ENCODE data around the gene PPARA. TPM values are rescaled to one million over a fixed set of nuclear protein-coding genes. Genes with fewer than 3 reads are reported as not detected.
A peak's percentile ranks its signal among the peaks of the same experiment; 100 is the strongest.
"Not testable (repeated sequence)": the region's sequence is repeated elsewhere in the genome, so short reads cannot be mapped to it uniquely, and the experiment has no call there.

PPARA gene
- total RNA-seq, 2 donors from 2014 or later: 15.4 to 18.7 TPM

DNA sequence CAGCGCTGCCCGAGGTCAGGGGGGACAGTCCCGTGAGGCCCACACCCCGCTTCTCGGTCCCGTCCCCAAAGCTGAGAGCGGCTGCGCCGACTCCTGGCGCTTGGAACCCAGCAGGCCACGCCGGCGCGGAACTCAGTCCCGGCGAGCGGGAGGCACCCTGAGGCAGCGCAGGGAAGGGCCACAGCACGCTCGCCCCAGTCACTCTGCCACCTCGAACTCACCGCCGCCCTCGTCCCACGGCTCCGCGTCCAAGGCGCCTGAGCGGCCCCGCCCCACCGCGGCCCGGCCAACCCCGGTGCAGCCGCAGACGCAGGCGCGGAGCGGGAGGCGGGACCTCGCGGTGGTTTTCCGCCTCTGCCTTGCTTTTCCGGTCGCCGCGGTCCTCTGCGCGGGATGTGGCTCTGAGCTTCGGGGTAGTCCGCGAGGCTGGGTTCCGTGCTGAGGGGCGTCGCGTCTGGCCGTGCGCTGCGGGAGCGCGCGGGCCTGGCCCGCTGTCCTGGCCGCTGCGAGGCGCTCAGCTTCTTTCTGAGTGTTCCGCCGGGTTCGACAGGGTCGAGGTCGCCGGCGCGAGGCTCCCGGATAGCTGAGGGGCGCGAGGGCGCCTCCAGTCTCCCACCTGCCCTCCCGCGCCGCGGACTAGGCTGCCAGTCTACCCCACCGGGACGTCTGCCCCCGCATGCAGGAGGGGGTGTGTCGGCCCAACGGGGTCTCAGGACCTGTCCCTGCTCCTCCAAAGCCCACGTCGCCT, 99.9 kb downstream of the PPARA start, which contains the start of gene CDPF1:
CDPF1 (minus strand) TSS at position 259 of the 748 bp plus-strand sequence. CDS start 2,009 bp downstream, outside the sequence.
- Mint-ChIP-seq H3K4me1 (peaks cover 18% of the 10 kb centered on the region), H3K27ac (peak within 1 kb of the TSS; percentile 80), H3K4me3 (peak within 1 kb of the TSS; percentile 80), H3K36me3 (ENCODE audit: low read depth) (peaks cover 5% of the 10 kb centered on the region), H3K9me3 (no peaks in the 10 kb centered on the region), H3K27me3 (no peaks in the 10 kb centered on the region)
- peak; percentile 87 for ATAC-seq (replicated peaks)

DNA sequence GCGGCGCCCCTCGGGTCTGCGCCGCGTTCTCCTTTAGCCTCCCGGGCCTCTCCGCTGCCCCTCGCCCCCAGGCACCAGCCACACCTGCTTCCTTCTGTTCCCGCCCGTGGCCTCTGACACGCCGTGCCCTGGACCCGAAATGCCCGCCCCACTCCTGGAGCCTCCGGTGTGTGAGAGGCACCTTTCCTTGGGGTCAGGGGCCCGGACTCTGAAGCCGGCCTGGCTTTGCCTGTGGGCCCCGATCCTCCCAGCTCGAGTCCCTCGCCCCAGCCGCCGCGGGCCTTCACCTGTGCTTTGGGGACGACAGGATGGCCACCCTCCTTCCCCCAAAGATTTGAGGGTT, 100.4 kb downstream of the PPARA start:
- peak overlapping the region; percentile 80 for H3K27ac Mint-ChIP-seq
- H3K4me1 Mint-ChIP-seq: peaks cover 18% of the 10 kb centered on the region
- H3K36me3 Mint-ChIP-seq (ENCODE audit: low read depth): peaks cover 5% of the 10 kb centered on the region
- no peak for ATAC-seq (replicated peaks)
- H3K4me3 Mint-ChIP-seq: peak overlapping the region; percentile 80
- no peaks in the 10 kb centered on the region for H3K27me3 Mint-ChIP-seq
- no peaks in the 10 kb centered on the region for H3K9me3 Mint-ChIP-seq

DNA sequence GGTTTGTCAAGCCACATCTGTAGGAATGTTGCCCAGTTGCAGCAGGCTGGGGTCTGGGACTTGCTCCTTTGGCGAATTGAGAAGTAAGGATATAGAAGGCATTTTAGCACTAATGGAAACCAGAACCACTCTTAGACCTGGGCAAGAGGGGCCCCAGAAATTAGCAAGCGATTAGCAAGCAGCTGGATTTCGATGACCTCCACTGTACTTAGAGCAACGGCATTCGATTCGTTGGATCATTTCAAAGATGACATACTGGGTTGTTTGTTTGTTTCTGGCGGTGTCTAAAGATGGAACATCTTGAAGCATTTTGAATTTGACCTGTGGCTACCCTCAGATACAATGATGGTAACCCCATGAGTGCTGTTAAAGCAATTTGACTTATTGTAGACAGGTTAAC, 100.9 kb downstream of the PPARA start:
- Mint-ChIP-seq H3K4me1 (peaks cover 18% of the 10 kb centered on the region), H3K27ac (peak overlapping the region; percentile 80), H3K9me3 (no peaks in the 10 kb centered on the region), H3K4me3 (peak overlapping the region; percentile 80), H3K27me3 (no peaks in the 10 kb centered on the region), H3K36me3 (ENCODE audit: low read depth) (peaks cover 5% of the 10 kb centered on the region)
- ATAC-seq (replicated peaks): no peak

DNA sequence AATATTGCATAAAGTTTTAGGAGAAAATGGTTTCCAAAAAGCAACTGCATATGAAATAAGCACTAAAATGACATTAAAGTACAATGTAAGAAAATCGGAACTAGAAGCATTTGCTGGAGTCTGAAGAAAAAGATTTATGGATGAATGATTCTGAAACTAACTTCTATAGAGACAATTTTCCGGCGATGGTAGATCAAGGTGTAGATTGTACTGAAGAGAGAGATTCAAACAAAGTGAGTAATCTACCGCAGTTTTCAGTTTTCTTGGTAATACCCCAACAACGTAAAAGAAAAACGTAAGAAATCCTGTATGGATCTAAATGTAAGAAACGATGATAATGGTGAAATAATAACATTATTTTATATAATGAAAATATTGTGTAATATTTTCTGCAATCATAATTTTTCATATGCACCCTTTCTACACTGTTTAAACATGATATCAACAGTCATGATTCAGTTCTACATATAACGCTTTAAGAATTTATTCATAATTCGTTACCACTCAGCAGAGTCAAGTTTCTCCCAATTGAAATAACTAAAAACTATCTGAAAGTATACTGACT, 101.6 kb downstream of the PPARA start:
- Mint-ChIP-seq H3K36me3 (ENCODE audit: low read depth) (peaks cover 5% of the 10 kb centered on the region), H3K4me3 (peak overlapping the region; percentile 80), H3K27ac (peak overlapping the region; percentile 80), H3K4me1 (peaks cover 22% of the 10 kb centered on the region), H3K9me3 (no peaks in the 10 kb centered on the region), H3K27me3 (peaks cover 5% of the 10 kb centered on the region)
- ATAC-seq (replicated peaks): peak; percentile 44

DNA sequence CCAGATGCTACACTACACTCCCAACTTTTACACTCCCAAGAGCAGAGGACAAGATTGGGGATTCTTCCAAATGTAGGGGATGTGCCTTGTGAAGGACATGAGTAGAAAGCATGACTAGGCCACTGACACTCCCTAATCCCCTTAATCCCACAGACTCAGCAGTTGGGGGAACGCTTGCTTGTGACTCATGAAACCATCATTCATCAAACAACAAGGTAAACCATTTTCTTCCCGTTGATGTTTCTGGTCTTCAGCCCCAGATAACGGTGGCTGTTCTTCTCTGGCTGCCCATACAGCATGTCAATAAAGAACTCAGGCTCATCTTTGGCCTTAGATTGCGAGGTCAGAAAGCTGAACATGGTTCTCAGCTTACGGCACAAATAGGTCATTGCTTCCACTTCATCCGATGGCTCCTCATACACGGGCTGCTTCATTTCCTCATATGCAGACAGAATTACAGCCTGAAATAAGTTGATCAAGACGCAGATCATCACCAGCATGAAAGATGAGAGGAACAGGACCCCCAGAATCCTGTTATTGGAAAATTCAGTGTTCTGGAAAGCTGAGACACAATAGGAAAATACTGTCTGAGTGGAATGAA, 106.1 kb downstream of the PPARA start:
- Mint-ChIP-seq H3K9me3 (no peaks in the 10 kb centered on the region), H3K36me3 (ENCODE audit: low read depth) (peaks cover 5% of the 10 kb centered on the region), H3K27me3 (peaks cover 36% of the 10 kb centered on the region), H3K4me1 (peaks cover 16% of the 10 kb centered on the region), H3K27ac (no peak overlapping the region), H3K4me3 (no peak overlapping the region)
- ATAC-seq (replicated peaks): peak; percentile 13

DNA sequence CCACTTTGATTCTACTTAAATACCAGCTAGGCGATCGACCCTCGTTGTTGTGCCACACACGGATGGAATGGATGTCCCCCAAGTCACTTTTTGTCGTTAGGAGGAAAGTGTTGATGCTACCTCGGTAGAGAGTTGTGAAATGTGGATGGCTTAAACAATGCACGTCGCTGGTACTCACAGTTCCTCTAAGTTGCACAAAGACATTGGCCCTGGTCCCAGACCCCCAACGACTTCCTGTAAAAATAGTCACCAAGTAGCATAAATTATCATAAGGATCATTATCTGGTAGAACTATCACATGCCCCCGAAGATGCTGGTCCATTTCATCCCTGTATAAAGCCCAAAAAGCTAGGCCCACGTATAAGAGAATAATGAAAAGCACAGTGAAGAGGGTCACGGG, 109.0 kb downstream of the PPARA start:
- H3K27ac Mint-ChIP-seq: no peak overlapping the region
- H3K36me3 Mint-ChIP-seq (ENCODE audit: low read depth): peaks cover under 1% of the 10 kb centered on the region
- H3K9me3 Mint-ChIP-seq: no peaks in the 10 kb centered on the region
- H3K4me3 Mint-ChIP-seq: no peak overlapping the region
- H3K27me3 Mint-ChIP-seq: peaks cover 53% of the 10 kb centered on the region
- no peak for ATAC-seq (replicated peaks)
- peaks cover 11% of the 10 kb centered on the region for H3K4me1 Mint-ChIP-seq

DNA sequence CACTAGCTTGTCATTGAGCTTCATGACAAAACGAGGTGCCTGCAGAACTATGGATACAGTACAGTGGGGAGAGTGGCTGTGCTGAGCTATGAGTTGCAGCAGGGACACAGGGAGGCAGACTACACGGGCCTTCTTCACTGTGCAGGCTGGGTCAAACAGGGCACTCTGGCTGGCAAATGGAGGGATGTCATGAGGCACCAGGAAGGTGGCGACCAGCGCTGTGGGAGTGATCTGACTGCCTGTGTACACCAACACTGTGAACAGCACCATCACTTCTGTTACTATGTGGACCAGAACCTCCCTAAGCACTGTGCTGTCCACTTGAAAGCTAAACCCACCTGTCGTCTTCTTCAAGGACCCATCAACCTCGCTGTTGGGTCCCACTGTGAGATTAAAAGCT, 109.7 kb downstream of the PPARA start:
- Mint-ChIP-seq H3K4me3 (no peak overlapping the region), H3K4me1 (peaks cover 8% of the 10 kb centered on the region), H3K27ac (no peak overlapping the region), H3K27me3 (peaks cover 55% of the 10 kb centered on the region), H3K9me3 (no peaks in the 10 kb centered on the region), H3K36me3 (ENCODE audit: low read depth) (no peaks in the 10 kb centered on the region)
- ATAC-seq (replicated peaks): no peak

DNA sequence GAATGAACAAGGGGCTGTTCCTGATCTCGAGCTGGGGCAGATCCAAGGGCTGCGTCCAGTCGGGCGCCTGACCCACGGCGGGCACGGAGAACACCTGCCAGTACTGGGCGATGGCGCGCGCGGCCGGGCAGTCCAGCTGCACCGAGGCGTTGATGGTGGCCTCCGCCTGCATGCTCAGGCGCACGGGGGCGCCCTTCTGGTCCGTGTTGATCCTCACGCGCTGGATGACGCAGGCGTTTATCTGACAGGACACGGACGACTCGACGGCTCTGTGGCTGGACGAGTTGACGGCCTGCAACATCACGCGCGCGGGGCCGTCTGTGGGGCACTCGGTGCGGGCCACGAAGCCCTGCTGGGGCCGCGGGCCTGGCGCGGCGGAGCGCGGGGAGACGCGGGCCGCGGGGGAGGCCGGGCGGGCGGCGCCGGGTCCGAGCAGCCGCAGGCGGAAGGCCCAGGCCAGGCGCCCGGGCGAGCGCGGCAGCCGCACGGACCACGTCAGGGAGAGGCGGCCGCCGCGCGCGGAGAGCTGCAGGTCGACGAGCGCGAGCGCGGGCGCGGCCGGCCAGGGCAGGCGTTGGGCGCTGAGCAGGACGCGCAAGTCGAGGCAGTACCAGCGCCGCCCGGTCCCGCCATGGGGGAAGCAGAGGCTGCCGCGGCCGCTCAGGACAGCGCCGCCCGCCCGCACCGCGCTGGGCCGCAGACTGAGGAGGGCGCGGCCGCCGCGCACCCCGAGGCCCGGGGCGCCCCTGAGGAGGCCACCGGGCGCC, 112.3 kb downstream of the PPARA start:
- Mint-ChIP-seq H3K9me3 (no peaks in the 10 kb centered on the region), H3K27ac (no peak overlapping the region), H3K36me3 (ENCODE audit: low read depth) (no peaks in the 10 kb centered on the region), H3K4me3 (peak overlapping the region; percentile 19), H3K27me3 (peaks cover 61% of the 10 kb centered on the region), H3K4me1 (peaks cover 3% of the 10 kb centered on the region)
- peak; percentile 85 for ATAC-seq (replicated peaks)

DNA sequence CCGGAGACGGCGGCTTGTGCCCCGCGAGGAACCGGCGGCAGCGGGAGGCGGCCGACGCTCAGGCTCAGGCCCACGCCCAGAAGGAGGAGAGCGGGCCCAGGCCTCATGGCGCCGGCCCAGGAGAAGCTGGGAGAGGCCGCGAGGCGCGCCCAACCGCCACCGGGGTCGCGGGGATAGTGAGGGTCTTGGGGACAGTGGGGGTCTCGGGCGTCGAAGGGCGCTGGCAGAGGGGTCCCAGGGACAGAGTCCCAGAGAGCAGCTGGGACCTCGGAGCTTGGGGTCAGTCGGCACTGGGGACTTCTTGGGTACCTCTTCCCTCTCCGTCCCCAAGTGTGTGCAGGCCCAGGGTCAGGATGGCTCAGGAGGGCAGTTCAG, 112.9 kb downstream of the PPARA start, which contains the start of gene PKDREJ:
PKDREJ (minus strand) TSS at position 128 of the 375 bp plus-strand sequence; CDS start at position 107, 21 bp downstream.
- Mint-ChIP-seq H3K36me3 (ENCODE audit: low read depth) (no peaks in the 10 kb centered on the region), H3K4me3 (peak within 1 kb of the TSS; percentile 61), H3K27me3 (peaks cover 56% of the 10 kb centered on the region), H3K27ac (no peak within 1 kb of the TSS), H3K4me1 (peaks cover 3% of the 10 kb centered on the region), H3K9me3 (no peaks in the 10 kb centered on the region)
- no peak for ATAC-seq (replicated peaks)

DNA sequence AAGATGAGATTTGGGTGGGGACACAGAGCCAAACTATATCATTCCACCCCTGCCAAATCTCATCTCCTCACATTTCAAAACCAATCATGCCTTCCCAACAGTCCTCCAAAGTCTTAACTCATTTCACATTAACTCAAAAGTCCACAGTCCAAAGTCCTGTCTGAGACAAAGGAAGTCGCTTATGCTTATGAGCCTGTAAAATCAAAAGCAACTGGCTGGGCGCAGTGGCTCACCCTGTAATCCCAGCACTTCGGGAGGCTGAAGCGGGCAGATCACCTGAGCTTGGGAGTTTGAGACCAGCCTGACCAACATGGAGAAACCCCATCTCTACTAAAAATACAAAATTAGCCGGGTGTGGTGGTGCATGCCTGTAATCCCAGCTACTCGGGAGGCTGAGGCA, 114.2 kb downstream of the PPARA start:
- H3K27ac Mint-ChIP-seq; H3K4me3 Mint-ChIP-seq; ATAC-seq (replicated peaks); H3K36me3 Mint-ChIP-seq (ENCODE audit: low read depth); H3K9me3 Mint-ChIP-seq; H3K4me1 Mint-ChIP-seq: not testable (repeated sequence)
- H3K27me3 Mint-ChIP-seq: peaks cover 48% of the 10 kb centered on the region

DNA sequence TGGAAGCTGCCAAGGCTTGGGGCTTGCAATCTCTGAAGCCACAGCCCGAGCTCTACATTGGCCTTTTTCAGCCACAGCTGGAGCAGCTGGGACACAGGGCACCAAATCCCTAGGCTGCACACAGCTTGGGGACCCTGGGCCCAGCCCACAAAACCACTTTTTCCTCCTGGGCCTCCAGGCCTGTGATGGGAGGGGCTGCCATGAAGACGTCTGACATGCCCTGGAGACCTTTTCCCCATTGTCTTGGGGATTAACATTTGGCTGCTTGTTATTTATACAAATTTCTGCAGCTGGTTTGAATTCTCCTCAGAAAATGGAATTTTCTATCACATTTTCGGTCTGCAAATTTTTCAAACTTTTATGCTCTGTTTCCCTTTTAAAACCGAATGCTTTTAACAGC, 115.3 kb downstream of the PPARA start:
- ATAC-seq (replicated peaks); H3K9me3 Mint-ChIP-seq; H3K27ac Mint-ChIP-seq; H3K4me3 Mint-ChIP-seq; H3K4me1 Mint-ChIP-seq; H3K36me3 Mint-ChIP-seq (ENCODE audit: low read depth): not testable (repeated sequence)
- peaks cover 39% of the 10 kb centered on the region for H3K27me3 Mint-ChIP-seq

DNA sequence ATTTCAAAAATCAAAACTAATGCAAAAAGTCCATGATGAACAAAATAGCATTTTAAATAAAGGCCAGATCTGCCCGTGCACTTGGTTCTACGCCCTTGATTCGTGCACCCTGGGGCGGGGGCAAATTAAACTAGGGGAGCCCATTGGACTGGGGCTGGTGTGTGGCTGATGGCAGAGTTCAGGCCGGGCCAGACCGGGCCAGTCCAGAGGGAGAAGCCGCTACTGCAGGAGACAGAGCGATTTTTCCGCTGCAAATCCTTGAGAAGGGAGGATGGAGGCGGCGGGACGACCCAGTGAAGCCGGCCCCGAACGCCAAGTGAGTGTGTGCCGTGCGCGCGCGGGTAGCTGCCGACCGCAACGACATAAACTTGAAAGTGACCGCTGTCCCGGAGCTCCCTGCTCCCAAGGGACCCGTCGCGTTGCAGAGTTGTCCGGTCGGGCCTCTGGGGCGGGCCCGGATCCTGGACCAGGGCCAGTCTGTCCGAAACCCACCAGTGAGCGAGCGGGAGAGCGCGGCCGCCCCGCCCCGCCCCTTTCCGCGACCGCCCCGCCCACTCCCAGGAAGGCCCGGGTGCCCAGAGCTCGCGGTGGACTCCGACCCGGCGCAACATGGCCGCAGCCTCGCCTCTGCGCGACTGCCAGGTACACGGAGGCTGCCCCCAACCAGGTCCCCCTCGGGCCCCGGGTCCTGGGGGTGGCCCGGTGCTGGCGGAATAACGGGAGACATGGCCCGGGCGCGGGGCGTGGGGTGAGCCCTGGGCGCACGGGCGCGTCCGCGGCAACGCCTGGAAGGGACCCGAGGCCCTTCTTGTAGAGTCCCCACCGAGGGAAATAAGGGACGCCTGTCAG, 117.3 kb downstream of the PPARA start, which contains the start of gene TTC38:
TTC38 (plus strand) TSS at position 578 of the 849 bp plus-strand sequence; CDS start at position 610, 32 bp downstream.
- peak; percentile 94 for ATAC-seq (replicated peaks)
- Mint-ChIP-seq H3K36me3 (ENCODE audit: low read depth) (no peaks in the 10 kb centered on the region), H3K4me3 (peak within 1 kb of the TSS; percentile 88), H3K27ac (peak within 1 kb of the TSS; percentile 70), H3K9me3 (no peaks in the 10 kb centered on the region), H3K4me1 (peaks cover 3% of the 10 kb centered on the region), H3K27me3 (peaks cover 24% of the 10 kb centered on the region)

DNA sequence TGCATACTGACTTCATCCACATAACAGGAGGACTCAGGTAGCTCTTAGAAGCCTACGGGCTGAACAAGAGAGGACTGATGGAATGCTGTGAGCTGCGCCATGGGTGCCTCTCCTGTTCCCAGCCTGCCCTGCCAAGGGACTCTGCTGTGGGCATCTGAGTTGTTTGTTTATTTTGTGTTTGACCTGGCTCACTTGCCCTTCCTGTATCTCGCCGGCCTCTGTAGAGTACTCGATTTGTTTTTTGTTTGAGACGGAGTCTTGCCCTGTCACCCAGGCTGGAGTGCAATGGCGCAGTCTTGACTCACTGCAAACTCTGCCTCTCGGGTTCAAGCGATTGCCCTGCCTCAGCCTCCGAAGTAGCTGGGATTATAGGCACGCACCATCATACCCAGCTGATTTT, 119.2 kb downstream of the PPARA start:
- no peak for ATAC-seq (replicated peaks)
- Mint-ChIP-seq H3K4me1 (no peaks in the 10 kb centered on the region), H3K36me3 (ENCODE audit: low read depth) (no peaks in the 10 kb centered on the region), H3K27me3 (peaks cover 12% of the 10 kb centered on the region), H3K27ac (no peak overlapping the region), H3K4me3 (peak overlapping the region; percentile 88), H3K9me3 (no peaks in the 10 kb centered on the region)

DNA sequence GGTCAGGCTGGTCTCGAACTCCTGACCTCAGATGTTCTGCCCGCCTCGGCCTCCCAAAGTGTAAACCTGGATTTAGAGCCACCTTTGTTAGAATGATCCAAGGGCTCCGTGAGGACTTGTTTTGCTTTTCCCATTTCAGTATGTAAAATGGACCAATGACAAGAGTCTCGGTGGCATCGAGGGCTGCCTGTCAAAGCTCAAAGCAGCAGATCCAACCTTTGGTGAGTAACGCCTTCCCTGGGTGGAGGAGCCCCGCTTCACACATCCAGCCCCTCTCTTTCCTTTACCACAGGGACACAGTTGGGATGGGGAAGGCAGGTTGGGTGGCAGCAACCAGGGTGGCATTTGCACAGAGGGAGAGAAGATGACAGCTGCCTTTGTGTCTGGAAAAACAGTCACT, 121.9 kb downstream of the PPARA start:
- H3K27ac Mint-ChIP-seq: no peak overlapping the region
- H3K27me3 Mint-ChIP-seq: no peaks in the 10 kb centered on the region
- ATAC-seq (replicated peaks): no peak
- H3K36me3 Mint-ChIP-seq (ENCODE audit: low read depth): peaks cover 11% of the 10 kb centered on the region
- no peaks in the 10 kb centered on the region for H3K9me3 Mint-ChIP-seq
- no peak overlapping the region for H3K4me3 Mint-ChIP-seq
- peaks cover 7% of the 10 kb centered on the region for H3K4me1 Mint-ChIP-seq
